Measurements from ENCODE around the gene SLC22A12.

The SLC22A12 gene

DNA sequence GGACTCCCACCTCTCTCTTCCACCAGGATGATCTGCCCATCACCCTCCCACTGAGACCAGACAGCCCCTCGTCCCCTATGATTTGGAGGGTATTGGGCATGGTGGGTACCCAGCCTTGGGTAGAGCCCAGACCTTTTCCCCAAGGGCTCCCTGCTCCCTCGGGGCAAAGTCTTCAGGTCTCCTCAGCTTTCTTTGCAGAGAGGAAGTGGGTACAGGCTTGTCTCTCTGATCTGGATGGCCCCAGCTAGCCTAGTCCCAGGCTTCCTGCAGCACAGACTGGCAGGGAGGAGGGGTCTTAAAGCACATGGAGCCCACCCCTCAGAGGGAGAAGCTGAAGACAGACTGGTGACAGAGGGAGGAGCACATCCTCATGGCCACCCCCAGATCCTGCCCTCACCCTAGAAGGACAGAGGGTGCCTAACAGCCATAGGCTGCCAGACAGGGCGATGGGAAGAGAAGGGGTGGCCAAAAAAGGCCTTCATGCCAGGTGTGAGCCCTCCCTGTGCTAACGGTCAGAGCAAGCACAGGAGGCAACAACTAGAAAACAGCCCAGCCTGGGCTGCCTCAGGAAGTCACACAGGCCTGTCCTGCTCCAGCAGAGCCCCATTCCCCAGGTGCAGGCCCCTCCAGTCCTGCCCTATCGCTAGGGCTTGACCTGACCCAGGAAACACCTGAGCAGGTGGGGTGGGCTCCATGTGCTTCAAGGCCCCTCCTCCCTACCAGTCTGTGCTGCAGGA is 30.4 kb downstream of the SLC22A12 start:
- Histone ChIP-seq H3K36me3 (peaks cover 0 to 20% (median 0%) of the 10 kb centered on the region in 3 donors), H3K4me3 (no peak overlapping the region), H3K9me3 (no peaks in the 10 kb centered on the region), H3K4me1 (no peaks in the 10 kb centered on the region), H3K27me3 (no peaks in the 10 kb centered on the region), H3K27ac (no peak overlapping the region)
- TF ChIP-seq, protein P1, sequence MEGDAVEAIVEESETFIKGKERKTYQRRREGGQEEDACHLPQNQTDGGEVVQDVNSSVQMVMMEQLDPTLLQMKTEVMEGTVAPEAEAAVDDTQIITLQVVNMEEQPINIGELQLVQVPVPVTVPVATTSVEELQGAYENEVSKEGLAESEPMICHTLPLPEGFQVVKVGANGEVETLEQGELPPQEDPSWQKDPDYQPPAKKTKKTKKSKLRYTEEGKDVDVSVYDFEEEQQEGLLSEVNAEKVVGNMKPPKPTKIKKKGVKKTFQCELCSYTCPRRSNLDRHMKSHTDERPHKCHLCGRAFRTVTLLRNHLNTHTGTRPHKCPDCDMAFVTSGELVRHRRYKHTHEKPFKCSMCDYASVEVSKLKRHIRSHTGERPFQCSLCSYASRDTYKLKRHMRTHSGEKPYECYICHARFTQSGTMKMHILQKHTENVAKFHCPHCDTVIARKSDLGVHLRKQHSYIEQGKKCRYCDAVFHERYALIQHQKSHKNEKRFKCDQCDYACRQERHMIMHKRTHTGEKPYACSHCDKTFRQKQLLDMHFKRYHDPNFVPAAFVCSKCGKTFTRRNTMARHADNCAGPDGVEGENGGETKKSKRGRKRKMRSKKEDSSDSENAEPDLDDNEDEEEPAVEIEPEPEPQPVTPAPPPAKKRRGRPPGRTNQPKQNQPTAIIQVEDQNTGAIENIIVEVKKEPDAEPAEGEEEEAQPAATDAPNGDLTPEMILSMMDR (IDR thresholded peaks at IDR 0.05): no peak
- DNase-seq: no peak
- intact Hi-C loops (cut with DNase I; ENCODE audit: low total_unique reads): no loop called here

DNA sequence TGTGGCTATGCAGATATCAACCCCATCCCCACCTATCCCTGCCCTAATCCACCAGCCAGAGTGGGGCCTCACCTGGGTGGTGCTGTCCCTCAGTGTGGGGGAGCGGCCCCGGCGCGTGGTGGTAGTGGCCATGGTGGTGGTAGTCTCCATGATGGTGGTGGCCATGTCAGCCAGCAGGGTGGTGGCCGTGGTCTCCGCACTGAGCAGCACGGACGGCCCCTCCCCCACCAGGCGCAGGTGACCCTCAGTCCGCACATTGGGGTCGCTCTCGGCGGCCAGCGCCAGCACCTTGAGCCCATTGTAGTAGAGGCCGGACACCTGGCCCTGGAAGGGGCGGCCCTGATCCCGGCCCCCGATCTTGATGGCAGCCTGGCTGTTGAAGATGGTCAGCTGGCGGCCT is 31.7 kb downstream of the SLC22A12 start:
- no peak overlapping the region for H3K4me3 ChIP-seq
- H3K9me3 ChIP-seq: no peaks in the 10 kb centered on the region
- H3K4me1 ChIP-seq: no peaks in the 10 kb centered on the region
- no peak for DNase-seq
- TF ChIP-seq, protein P1 (IDR thresholded peaks at IDR 0.05): no peak
- intact Hi-C loops (cut with DNase I; ENCODE audit: low total_unique reads): no loop called here
- H3K27ac ChIP-seq: no peak overlapping the region
- H3K27me3 ChIP-seq: no peaks in the 10 kb centered on the region
- H3K36me3 ChIP-seq: peaks cover 0 to 20% (median 0%) of the 10 kb centered on the region in 3 donors

DNA sequence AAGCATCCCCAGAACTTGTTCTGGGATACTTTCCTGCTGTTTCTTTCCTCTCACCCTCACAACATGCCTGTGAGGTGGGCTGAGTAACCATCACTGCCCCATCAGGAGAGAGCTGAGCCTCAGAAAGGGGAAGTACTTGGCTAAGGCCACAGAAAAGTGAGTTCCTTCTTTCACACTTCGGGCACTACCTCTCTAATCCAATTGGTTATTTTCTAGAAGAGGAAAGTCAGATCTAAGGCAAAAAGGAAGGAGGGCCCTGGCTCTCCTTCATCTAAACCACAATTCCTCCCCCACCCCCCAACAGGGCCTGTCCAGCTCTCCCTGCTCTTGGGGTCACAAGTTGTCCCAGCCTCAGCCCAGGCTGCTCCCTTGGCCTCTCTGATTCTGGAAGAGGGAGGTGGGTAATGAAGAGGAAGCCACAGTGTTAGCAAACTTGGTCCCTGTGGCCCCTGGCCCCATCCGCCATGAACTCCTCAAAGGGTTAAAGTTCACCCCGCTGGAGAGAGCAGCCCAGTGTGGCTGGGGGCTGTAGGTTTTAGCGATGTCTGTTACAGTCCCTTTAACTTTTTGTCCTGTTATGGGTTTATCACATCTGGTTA is 34.0 kb downstream of the SLC22A12 start:
- H3K36me3 ChIP-seq: peaks cover 0 to 20% (median 0%) of the 10 kb centered on the region in 3 donors
- intact Hi-C loops (cut with DNase I; ENCODE audit: low total_unique reads): no loop called here
- no peak overlapping the region for H3K27ac ChIP-seq
- H3K4me3 ChIP-seq: no peak overlapping the region
- H3K27me3 ChIP-seq: no peaks in the 10 kb centered on the region
- TF ChIP-seq, protein P1 (IDR thresholded peaks at IDR 0.05): no peak
- no peaks in the 10 kb centered on the region for H3K4me1 ChIP-seq
- H3K9me3 ChIP-seq: no peaks in the 10 kb centered on the region
- no peak for DNase-seq

DNA sequence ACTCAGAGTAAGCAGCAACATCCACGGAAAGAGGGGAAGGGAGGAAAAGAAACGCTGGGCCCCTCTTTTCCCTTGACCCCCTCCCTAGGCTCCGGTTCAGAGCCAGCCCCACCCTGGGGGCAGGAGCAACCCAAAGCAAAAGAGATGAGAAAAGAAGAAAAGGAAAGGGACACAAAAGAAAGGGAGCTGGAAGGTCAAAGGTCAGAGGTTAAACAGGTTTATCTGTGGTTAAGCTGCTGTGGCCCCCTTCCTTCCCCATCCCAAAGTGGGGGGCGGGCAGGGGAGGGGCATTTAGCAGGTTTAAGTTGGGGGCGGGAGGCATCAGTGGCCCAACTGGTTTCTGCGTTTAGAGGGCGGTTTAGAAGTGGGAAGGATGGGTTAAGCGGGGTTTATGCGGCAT is 35.6 kb downstream of the SLC22A12 start:
- intact Hi-C loops (cut with DNase I; ENCODE audit: low total_unique reads): no loop called here
- TF ChIP-seq, protein P1 (IDR thresholded peaks at IDR 0.05): no peak
- H3K4me1 ChIP-seq: no peaks in the 10 kb centered on the region
- H3K27me3 ChIP-seq: peaks cover 0 to 5% of the 10 kb centered on the region in 2 donors
- DNase-seq: no peak
- no peak overlapping the region for H3K4me3 ChIP-seq
- no peaks in the 10 kb centered on the region for H3K9me3 ChIP-seq
- no peak overlapping the region for H3K27ac ChIP-seq
- H3K36me3 ChIP-seq: peaks cover 0 to 20% (median 0%) of the 10 kb centered on the region in 3 donors

- H3K9me3 ChIP-seq: no peaks in the 10 kb centered on the region
- peaks cover 0 to 5% of the 10 kb centered on the region in 2 donors for H3K27me3 ChIP-seq
- no peak overlapping the region for H3K27ac ChIP-seq
- H3K4me1 ChIP-seq: no peaks in the 10 kb centered on the region
- TF ChIP-seq, protein P1 (IDR thresholded peaks at IDR 0.05): no peak
- H3K4me3 ChIP-seq: no peak overlapping the region
- peaks cover 0 to 26% (median 0%) of the 10 kb centered on the region in 3 donors for H3K36me3 ChIP-seq
- intact Hi-C loops (cut with DNase I; ENCODE audit: low total_unique reads): no loop called here
- DNase-seq: no peak
Observed at GRCh38 chr11:64627371-64627770, 36.4 kb downstream of the SLC22A12 start.
